GM12875 (cell line): ENCODE results near the gene PDE1C.

Experiments
- H3K4me3 ChIP-seq: one replicate; pipeline ENCODE4 v1.5.1; 2011; ENCODE audit warnings: low read depth, low read length, control low read depth
- CTCF ChIP-seq: IDR thresholded peaks from 2 replicates; pipeline ENCODE4 v1.5.1; 2011; ENCODE audit warnings: low read depth, mild to moderate bottlenecking, control low read depth, inconsistent platforms, low read length, moderate library complexity, borderline replicate concordance; ENCODE audit not compliant: insufficient read depth

Gene PDE1C

GRCh38 chr7:31903962-31904361, 166.2 kb downstream of the PDE1C start:
- no peak overlapping the region for H3K4me3 ChIP-seq
- no peak for TF ChIP-seq CTCF

- no peak for TF ChIP-seq CTCF
- H3K4me3 ChIP-seq, result no peak overlapping the region
Measured at GRCh38 chr7:31899356-31899927, 170.8 kb downstream of the PDE1C start.

DNA sequence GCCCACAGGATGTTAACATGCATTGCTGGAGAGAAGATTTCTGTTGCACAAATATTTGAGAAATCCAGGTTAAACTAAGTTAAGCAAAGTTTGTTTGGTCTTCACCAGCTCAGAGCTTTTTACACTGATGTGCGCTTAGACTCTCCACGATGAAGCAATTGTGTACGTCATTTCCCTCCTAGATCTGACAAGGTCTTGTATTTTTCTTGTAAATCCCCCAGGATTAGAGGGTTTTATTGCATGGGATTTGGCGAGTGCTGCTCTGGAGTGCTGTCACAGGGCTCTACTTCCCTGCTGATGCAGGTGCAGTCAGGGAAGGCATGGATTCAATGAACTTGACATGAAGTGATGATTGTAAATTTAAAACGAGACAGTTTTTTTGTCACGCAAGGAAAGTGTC, 173.3 kb downstream of the PDE1C start:
- H3K4me3 ChIP-seq, result no peak overlapping the region
- no peak for TF ChIP-seq CTCF

- no peak overlapping the region for H3K4me3 ChIP-seq
- no peak for TF ChIP-seq CTCF
Measured at GRCh38 chr7:31894308-31894707, 175.9 kb downstream of the PDE1C start.

DNA sequence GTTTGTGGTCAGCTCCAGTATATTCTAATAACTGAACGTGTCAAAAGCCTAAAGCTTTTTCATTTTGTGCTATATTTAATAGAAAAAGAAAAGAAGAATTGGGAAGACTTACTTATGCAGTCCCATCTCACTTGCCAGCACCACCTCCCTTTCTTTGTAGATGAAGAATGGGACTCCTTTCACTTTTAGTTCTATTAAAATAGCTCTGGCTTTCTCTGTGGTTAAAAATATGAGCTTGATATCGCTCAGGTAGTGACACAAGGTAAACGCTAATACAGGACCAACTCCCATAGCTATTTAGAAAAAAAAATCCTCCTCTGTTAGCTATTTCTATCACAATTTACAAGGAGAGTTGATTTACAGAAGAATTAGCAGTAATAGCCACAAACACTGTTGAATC, 176.8 kb downstream of the PDE1C start:
- no peak for TF ChIP-seq CTCF

GRCh38 chr7:31892099-31892829, 177.9 kb downstream of the PDE1C start:
- no peak overlapping the region for H3K4me3 ChIP-seq
- TF ChIP-seq CTCF, result no peak

More for the DNA sequence above, 176.8 kb downstream of the PDE1C start:
- H3K4me3 ChIP-seq, result no peak overlapping the region

- no peak overlapping the region for H3K4me3 ChIP-seq
- no peak for TF ChIP-seq CTCF
Measured at GRCh38 chr7:31890766-31891165, 179.4 kb downstream of the PDE1C start.
